Measurements from ENCODE around the gene RBM38. TPM values are rescaled to one million over a fixed set of nuclear protein-coding genes. Genes with fewer than 3 reads are reported as not detected.
A peak's percentile ranks its signal among the peaks of the same experiment; 100 is the strongest.

Gene RBM38
- total and polyA plus RNA-seq, 9 of the 15 experiments (the other 6 are each of a cell fraction or from before 2014, with no cell fraction given), result 0.28 to 82.4 (median 33.2) TPM

GRCh38 chr20:57451795-57452661 lies 60.8 kb downstream of the RBM38 start (continued):
- TF ChIP-seq GTF3C2 (IDR thresholded peaks at IDR 0.05; ENCODE audit: borderline replicate concordance, extremely low read depth, insufficient read length) (no peak), MNT (conservative IDR thresholded peaks at IDR 0.05) (peak in 1 of 2 experiments; percentile 65), E2F6 (IDR thresholded peaks at IDR 0.05; ENCODE audit: borderline replicate concordance in 1 of 2, extremely low read depth in 1 of 2, insufficient read depth in 1 of 2, insufficient read length in 1 of 2, low read depth in 1 of 2, low read length in 1 of 2, poor library complexity in 1 of 2, severe bottlenecking in 1 of 2) (peak; percentile 30 to 88), TFAM (CRISPR knock-in tag; conservative IDR thresholded peaks at IDR 0.05) (no peak), ZBTB17 (CRISPR knock-in tag; IDR thresholded peaks at IDR 0.05) (0 out of 2 replicates have a peak, but pooled peaks have one; percentile 44), ZC3H4 (CRISPR knock-in tag; IDR thresholded peaks at IDR 0.05; ENCODE audit: borderline replicate concordance) (no peak), ZNF512 (tag; IDR thresholded peaks at IDR 0.05) (no peak), CC2D1A (IDR thresholded peaks at IDR 0.05) (no peak; the same call in 1 of the 2 replicates), ZNF609 (CRISPR knock-in tag; IDR thresholded peaks at IDR 0.05; ENCODE audit: borderline replicate concordance) (no peak), KLF6 (CRISPR knock-in tag; IDR thresholded peaks at IDR 0.05; ENCODE audit: borderline replicate concordance) (0 out of 2 replicates have a peak, but pooled peaks have one; percentile 59), FOSL1 (tag; conservative IDR thresholded peaks at IDR 0.05) (peak; percentile 87), KLF13 (tag; IDR thresholded peaks at IDR 0.05; ENCODE audit: borderline replicate concordance, low read depth) (no peak)
